ENCODE data around the gene GFRA1.

DNA sequence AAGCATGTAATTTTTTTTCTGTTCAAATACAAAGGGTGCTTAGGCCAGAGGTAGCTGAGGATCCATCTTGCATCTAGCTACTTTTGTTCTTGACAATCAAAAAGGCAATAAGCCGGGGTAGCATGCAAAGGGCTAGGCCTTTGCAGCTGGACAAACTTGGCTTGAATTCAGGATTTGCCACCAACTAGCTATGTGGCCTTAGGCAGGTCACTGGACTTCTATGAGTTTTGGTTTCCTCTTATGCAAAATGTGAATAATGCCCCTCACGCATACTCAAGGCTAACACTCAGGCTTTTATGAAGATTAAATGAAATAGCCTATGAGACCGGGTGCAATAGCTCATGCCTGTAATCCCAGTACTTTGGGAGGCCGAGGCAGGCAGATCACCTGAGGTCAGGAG, 19.3 kb downstream of the GFRA1 start:
- no peak for TF ChIP-seq EZH2 (IDR thresholded peaks at IDR 0.05; ENCODE audit: borderline replicate concordance, low read depth, low read length, poor library complexity, severe bottlenecking)
- TF ChIP-seq, protein P1, sequence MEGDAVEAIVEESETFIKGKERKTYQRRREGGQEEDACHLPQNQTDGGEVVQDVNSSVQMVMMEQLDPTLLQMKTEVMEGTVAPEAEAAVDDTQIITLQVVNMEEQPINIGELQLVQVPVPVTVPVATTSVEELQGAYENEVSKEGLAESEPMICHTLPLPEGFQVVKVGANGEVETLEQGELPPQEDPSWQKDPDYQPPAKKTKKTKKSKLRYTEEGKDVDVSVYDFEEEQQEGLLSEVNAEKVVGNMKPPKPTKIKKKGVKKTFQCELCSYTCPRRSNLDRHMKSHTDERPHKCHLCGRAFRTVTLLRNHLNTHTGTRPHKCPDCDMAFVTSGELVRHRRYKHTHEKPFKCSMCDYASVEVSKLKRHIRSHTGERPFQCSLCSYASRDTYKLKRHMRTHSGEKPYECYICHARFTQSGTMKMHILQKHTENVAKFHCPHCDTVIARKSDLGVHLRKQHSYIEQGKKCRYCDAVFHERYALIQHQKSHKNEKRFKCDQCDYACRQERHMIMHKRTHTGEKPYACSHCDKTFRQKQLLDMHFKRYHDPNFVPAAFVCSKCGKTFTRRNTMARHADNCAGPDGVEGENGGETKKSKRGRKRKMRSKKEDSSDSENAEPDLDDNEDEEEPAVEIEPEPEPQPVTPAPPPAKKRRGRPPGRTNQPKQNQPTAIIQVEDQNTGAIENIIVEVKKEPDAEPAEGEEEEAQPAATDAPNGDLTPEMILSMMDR (conservative IDR thresholded peaks at IDR 0.05; ENCODE audit: low read depth, low read length), result no peak

Data from A673 (cell line).